ENCODE results near the gene ADGRE2. TPM values are rescaled to one million over a fixed set of nuclear protein-coding genes. Genes with fewer than 3 reads are reported as not detected.

The ADGRE2 gene
- total RNA-seq, 1 donor from 2014 or later = 0.31 TPM

DNA sequence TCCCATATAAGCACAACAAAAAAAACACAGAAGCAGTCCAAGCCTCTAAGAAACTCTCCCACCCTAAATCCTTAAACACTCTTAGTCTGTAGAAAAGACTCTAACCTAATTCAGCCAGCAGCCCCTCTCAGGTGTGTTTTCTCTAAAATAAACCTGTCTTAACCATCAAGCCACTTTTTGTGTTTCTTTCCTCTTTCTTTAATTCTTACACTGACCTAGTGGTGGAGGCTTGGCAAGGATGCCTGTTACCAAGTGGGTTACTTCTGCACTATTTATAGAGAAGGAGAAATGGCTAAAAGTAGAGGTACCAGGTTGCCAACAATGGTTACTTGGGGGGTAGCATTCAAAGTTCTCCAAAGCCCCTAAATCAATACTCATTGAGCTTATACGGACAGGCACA is 44.8 kb downstream of the ADGRE2 start:
- no peak for DNase-seq

DNA sequence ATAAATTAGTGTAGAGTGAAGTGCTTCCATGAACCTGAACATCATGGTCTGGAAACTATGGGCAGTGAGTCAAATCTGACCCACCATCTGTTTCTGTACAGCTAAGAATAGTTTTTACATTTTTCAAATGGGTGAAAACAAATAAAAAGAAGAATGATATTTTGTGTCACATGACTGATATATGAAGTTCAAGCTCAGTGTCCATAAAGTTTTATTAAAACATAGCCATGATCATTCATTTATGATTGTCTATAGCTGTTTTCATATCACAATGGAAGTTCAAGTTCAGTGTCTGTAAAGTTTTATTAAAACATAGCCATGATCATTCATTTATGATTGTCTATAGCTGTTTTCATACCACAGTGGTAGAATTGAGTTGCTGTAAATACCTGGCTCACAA is 45.9 kb downstream of the ADGRE2 start:
- no peak for DNase-seq

DNA sequence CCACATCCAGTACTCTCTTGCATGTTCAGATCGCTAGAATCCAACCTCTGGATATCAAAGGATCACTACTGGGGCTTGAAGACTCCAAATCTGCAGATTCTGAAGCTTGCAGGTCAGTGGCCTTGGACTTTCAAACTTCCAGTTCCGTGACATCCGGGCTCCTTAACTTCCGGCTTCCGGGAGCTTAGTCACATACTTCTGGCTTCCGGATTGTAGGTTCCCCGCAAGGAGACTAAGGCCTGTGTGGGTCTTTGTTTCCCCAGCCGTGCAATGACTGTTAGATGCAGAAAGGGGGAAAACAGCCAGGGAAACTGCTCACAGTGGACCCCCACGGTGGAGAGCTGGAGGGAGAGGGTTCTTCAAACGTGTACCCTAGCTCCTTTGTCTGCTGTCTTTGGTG is 47.2 kb downstream of the ADGRE2 start:
- no peak for DNase-seq

DNA sequence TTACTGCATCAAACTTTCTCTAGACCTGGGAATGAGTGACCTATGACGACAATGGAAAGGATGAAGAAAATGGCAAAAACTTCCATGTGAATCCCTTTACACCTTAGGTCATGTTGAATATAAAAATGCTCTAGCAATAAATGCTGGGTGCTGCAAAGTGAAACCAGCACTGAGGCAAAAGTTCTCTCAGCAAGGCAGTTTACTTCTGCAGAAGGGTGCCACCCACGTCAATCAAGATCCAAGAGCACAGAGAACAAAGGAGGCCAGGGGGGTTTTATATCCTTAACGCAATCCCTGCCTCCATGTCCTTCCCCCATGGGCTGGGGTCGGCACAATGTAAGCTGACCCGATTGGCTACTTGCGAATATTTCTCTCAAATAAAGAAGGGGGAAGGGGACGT is 49.8 kb downstream of the ADGRE2 start:
- no peak for DNase-seq

DNA sequence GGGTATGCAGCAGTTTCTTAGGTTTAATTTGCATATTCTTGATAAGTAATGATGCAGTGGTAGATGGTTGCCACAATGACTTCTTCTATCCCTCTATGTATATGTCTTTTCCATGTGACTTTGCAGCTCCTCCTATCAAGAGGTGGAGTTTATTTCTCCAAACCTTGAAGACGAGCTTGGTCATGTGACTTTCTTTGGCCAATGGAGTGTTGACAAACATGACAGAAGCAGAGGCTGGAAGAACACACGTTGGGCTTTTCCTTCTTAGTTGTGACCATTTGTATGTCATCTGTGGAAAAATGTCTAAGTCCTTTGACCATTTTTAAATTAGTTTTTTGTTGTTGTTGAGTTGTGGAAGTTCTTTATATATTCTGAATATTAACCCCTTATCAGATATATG is 56.2 kb downstream of the ADGRE2 start:
- no peak for DNase-seq

DNA sequence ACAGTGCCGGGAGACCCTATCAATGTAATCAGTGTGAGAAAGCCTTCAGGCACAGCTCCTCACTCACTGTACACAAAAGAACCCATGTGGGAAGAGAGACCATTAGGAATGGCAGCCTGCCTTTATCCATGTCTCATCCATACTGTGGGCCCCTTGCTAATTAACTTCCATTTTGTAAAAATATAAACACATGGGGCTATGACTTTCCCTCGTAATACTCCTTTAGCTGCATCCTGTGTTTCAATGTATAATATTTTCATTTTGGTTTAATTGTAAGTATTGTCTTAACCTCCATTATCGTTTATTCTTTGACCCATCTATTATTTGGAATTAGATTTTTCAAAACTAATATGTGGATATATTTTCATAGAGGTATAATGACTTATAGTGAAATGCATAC is 59.2 kb downstream of the ADGRE2 start:
- DNase-seq = no peak

DNA sequence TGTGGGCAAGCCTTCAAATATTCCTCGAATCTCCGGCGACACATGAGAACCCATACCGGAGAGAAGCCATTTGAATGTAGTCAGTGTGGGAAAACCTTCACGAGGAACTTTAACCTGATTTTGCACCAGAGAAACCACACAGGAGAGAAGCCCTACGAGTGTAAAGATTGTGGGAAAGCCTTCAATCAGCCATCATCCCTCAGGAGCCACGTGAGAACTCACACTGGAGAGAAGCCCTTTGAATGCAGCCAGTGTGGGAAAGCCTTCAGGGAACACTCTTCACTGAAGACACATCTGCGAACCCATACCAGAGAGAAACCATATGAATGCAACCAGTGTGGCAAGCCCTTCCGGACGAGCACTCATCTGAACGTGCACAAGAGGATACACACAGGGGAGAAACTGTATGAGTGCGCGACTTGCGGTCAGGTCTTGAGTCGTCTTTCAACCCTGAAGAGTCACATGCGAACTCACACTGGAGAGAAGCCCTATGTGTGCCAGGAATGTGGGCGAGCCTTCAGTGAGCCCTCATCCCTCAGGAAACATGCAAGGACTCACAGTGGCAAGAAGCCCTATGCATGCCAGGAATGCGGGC is 59.7 kb downstream of the ADGRE2 start:
- DNase-seq = no peak

DNA sequence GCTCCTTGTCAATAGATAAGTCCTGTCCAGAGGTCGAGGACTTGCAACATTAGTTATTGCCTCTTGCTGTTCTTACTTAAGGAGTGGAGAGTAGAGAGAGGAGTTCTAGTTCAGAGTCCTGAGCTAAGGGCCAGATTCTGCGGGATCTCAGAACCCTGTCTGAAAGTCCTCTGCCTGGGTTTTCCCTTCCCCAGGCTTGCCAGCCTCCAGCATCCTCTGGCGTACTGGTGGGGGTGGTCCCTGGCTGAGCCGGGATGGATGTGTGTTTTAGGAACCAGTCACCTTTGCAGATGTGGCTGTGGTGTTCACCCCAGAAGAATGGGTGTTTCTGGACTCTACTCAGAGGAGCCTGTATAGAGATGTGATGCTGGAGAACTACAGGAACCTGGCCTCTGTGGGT is 62.5 kb downstream of the ADGRE2 start:
- no peak for DNase-seq

DNA sequence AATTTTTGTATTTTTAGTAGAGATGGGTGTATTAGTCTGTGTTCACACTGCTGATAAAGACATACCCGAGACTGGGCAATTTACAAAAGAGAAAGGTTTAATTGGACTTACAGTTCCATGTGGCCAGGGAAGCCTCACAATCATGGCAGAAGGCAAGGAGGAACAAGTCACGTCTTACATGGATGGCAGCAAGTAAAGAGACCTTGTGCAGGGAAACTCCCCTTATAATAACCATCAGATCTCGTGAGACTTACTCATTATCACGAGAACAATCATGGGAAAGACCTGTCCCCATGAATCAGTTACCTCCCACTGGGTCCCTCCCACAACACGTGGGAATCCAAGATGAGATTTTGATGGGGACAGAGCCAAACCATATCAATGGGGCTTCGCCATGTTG is 73.9 kb downstream of the ADGRE2 start:
- DNase-seq = no peak

DNA sequence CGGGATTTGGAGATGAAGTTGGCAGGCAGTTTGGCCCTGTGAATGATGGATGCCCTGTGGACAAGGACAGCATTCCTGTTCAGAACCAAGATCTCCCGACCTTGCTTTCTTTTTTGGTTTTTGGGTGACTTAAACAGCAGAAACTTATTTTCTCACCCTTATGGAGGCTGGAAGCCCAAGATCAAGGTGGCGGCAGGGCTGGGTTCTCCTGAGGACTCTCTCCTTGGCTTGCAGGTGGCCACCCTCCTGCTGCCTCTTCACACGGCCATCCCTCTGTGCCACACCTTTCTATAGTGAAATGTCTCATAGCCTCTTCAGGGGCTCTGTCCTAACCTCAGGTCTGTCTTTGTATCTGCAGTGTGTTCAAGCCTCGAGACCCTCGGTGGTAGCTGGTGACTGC is 74.5 kb downstream of the ADGRE2 start:
- DNase-seq = no peak

DNA sequence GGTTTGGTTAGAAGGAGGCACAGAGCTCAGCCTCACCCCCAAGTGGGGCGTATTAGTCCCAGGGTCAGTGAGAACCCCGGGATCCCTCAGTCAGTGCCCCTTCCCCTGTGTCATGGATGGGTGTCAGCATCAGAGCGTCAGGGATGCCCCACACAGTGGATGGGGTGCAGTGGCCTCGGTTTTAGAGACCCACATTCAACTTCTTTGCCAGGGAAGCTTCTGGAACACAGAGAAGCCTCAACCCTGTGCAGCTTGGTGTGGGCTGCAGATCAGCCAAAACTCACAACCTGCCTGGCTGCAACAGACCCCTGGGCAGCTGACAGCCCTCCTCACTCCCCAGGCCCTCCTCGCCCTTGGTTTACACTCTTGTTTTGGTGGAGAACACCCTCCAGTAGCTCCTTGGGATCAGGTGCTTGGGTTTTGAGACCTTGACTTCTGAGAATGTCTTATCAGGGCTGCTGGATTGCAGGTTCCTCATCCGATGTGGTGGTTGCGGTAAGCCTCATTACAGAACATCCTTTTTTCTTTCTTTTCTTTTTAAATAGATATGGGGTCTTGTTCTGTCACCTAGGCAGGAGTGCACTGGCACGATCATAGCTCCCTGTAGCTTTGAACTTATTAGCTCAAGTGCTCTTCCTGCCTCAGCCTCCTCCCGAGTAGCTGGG is 77.5 kb downstream of the ADGRE2 start:
- DNase-seq = no peak

DNA sequence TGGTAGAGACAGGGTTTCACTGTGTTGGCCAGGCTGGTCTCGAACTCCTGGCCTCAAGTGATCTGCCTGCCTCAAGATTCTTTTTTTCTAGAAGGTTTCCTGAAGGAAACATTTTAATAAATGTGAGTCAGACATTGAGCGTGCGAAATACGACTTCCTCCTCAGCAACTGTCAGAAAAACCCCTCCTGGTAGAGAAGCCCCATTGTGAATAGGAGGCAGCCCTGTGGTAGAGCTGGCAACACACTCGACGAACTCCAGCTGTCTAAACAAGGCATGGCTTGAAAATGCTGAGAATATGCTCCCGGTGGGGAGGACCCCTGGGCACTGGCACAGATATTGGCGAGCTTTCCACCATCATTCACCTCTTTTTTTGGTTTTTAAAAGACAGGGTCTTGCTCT is 78.7 kb downstream of the ADGRE2 start:
- no peak for DNase-seq

DNA sequence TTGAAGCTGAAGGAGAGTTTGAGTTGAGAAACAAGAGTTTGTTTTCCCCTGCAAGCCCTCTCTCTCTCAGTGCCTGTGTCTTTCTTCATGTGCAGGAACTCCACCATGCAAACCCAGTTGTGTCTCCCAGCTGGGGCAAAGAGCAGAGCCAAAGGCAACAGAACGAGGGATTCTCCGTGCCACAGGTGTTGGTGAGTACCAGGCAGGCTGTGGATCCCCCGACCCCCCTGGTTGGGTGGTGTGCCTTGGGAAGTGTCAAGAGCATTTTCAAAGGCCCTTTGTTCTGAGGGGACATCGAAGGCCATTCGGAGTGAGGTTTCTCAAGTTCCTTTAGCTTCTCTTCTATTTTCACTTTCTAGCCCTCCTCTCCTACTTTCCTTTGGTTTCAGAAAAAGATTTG is 82.9 kb downstream of the ADGRE2 start:
- DNase-seq = no peak

DNA sequence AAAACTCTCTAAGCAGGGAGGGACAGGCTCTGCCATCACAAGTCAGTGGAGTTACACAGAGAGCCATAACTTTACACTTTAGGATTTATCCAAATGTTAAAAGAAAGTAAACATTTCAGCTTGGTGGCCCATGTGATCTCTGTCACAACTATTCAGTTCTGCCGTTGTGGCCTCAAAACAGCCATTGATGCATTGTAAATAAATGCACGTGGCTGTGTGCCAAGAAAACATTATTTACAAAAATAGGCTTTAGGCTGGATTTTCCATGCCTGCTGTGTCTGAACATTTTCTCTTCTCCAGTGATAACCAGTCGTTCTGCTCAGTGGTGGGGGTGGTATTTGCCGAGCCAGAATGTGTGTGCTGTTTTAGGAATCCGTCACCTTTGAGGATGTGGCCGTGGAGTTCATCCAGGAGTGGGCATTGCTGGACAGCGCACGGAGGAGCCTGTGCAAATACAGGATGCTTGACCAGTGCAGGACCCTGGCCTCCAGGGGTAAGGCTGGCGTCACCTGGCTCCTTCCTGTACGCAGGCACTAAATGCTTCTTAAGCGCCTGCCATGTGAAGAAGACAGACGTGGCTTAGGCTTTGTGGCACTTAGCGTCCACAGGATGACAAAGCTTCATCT is 83.6 kb downstream of the ADGRE2 start:
- DNase-seq = no peak

DNA sequence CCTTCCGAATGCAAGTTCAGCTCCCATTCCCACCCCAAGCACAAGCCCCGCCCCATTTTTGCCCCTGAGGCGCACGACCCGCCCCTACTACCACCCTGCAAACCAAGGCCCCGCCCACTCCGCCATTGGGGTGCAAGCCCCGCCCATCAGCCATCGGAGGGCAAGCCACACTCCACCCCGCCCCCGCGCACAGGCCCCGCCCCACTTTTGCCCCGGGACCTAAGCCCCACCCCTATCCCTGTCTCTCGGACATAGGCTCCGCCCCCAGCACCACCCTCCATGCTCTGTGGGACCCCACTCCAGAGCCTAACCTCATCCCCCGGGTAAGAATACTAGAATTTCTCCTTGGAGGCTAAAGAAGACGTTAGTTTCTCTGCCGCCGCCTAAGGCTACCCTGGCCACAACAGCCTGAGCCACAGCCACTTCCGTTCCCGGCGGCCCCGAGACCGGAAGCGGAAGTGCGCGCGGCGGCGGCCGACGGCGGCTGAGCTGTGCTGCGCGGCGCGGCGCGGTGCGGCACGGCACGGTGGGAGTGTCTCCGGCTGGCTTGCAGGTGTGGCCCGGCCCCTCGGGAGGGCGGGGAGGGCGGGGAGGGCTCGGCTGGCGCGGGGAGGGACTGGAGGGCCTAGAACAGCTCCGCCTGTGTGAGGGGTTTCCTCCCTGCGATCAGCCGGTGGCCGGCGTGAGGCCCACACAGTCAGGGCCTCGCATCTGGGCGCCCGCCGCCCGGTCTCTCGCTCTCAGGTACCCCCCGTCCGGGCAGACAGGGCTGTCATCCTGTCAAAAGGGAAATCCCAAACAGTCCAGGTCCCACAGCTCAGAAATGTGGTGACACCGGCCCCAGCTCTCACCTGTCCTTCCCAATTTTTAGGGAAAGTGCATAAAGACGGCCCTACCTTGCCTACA is 88.5 kb downstream of the ADGRE2 start, which contains the start of gene ZNF333:
TSS of gene ZNF333 (plus strand) at position 451 of the 906 bp plus-strand sequence. CDS start 3,444 bp downstream, outside the sequence.
- DNase-seq = peak; percentile 95

DNA sequence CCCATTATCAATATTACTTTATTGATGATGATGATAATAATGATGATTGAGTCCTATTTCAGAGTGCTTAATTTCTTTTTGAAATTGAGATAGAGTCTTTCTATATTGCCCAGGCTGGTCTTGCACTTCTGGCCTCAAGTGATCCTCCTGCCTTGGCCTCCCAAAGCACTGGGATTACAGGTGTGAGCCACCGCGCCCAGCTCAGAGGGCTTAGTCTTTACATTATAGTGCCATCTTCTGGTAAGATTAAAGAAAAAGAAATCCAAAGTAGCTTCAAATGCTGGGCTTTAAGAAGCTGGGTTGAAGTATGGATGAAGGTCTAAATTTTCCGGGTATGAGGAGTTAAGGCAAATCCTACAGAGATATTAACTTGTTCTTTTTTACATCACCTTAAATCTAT is 91.9 kb downstream of the ADGRE2 start:
- DNase-seq = no peak

DNA sequence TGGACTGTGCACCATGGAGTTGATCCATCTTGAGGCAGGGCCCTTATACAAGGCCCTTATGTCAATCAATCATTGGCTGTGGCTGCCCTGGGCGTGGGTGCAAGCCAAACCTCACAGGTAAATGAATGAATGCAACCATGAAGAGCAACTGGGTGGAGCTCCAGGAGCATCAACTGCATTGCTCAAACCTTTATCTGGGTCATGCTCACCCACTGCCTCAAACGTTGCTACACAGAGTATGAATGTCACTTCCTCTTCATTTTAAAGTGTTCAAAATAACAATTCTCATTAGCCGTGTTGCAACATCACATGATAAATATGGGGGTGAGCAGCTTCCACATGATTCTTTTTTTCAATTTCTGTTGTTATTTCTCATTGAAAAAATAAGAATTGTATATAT is 94.9 kb downstream of the ADGRE2 start:
- DNase-seq = no peak

Small RNA genes within 50 kb of the gene (small RNA-seq; reads per million reads assigned to genes)
- gene AC005255.1 (ENCODE audit: low replicate concordance) = not detected

Other genes with a start within 250 kb of the ADGRE2 start
- gene TECR, start 249.0 kb downstream of the ADGRE2 start, total RNA-seq = 74.2 TPM
- 280 TPM for gene NDUFB7, start 206.5 kb downstream of the ADGRE2 start, total RNA-seq
- gene CLEC17A, start 195.5 kb downstream of the ADGRE2 start, total RNA-seq = 1.0 TPM
- not detected for gene ADGRE3, start 103.7 kb downstream of the ADGRE2 start, total RNA-seq
- 18.1 TPM for gene ZNF333, start 88.5 kb downstream of the ADGRE2 start, total RNA-seq
- gene OR7A5, start 56.6 kb upstream of the ADGRE2 start, total RNA-seq = not detected
- gene OR7C1, start 56.6 kb upstream of the ADGRE2 start, total RNA-seq = 0.31 TPM
- not detected for gene OR7A10, start 70.4 kb upstream of the ADGRE2 start, total RNA-seq
- not detected for gene OR7A17, start 107.6 kb upstream of the ADGRE2 start, total RNA-seq
- not detected for gene OR7C2, start 162.9 kb upstream of the ADGRE2 start, total RNA-seq
- gene SLC1A6, start 201.3 kb upstream of the ADGRE2 start, total RNA-seq = 0.21 TPM

All from tongue (tissue), 3 donors.